GM19025 (cell line): Measurements from ENCODE around the gene CTNND2.

Experiments used
- ATAC-seq: cut with Tn5 transposase; IDR thresholded peaks from one replicate; pipeline ENCODE4 v1.9.1; 2021; ENCODE audit warnings: mild to moderate bottlenecking, low read depth, moderate library complexity; ENCODE audit not compliant: unreplicated experiment

Gene CTNND2

DNA sequence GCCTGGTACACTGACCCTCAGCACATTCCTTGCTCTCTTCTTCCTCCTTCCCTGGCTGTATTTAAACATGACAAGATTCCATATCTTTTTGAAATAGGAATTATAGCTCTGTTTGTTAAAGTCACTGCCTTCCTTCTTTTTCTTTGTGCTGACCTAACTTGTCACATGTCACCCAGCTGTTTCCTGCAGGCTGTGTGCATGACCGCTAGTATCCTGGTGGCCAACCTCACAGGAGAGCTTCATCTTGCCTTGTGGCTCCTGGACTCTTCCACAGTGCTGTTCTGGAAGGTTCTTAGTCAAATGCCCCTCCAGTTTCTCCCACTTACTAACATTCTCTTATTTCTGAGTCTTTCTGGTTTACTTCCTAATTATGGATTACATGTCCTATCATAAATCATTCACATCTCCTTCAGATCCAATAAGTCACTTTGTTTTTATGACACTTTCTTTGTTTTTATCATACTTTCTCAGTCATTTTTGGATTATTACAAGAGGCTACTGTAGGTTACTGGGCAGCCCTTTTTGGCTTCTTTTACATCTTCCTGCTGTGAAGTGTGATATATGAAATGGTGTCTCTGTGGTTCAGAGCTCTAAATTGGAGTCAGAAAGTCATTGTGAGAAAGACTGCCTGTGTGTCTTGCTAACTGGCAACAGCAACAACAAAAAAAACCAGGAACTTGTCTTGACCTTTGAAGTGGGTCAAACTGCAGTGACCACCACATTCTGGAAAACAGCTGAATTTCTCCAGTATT lies 679.6 kb downstream of the CTNND2 start:
- ATAC-seq, result no peak

DNA sequence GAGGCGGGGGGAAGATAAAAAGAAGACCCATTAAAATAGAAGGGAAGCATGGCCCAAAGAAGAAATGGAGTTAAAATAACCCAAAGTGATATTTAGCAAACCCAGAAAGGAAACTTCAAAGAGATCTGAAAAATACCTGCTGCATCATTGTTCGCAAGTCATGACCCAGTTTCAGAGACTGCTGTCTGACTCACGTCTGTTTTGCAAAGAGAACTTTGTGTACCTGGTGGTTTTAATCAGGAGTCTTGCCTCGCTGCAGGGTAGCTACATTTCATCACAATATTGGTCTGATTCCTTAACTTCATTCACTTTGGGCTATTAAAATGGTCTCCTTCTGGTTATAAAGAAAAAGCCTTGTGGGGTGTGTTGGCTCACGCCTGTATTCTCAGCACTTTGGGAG lies 682.1 kb downstream of the CTNND2 start:
- no peak for ATAC-seq

DNA sequence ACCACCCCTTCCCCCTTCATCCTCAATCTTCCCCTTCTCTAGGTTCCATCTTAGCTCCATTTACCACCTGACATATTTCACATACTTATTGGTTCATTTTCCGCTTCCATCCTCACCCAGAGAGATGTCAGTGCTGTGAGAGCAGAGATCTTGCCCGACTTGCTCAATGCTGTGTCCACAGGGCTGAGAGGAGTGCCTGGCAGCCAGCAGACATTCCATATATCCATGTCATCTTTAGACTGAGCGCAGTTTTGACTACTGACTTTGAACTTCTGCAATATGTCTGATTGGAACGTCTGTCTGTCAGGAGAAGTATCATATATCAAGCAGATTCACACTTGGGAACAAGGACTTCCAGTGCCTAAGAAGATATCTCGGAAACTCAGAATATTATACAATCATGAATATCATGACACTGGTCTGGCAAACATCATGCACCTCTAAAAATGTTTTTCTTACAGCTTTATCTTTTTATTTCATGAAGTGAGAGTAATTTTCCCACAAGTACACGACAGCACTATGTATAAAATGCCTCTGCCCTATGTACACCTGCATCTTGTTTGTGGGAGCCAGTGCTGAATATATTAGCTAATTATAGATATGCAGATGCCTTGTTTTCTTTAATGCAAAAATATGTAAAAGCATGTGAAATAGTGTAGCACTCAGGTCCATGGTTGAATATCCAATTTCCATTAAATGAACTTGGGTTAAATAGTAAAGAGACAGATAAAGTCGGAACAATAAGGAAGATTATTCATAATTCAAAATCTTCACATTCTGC lies 689.2 kb downstream of the CTNND2 start:
- ATAC-seq, result no peak

DNA sequence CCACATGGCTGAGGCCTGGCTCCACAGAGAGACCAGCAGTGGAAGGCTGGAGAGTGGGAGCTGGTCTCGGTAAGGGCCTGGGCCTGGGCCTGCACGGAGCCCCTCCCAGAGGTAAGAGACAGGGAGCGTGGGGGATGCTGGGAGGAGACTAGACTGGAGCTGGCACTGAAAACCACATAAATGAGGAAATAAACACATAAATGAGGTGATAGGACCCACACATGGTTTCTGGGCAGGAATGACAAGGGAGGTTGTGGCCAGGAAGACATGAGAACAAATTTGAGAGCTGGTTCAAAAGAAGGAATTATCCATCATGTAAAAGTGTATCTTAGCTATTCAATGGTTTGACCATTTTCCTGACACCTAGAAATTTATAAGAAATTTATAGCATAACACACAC lies 691.5 kb downstream of the CTNND2 start:
- no peak for ATAC-seq

DNA sequence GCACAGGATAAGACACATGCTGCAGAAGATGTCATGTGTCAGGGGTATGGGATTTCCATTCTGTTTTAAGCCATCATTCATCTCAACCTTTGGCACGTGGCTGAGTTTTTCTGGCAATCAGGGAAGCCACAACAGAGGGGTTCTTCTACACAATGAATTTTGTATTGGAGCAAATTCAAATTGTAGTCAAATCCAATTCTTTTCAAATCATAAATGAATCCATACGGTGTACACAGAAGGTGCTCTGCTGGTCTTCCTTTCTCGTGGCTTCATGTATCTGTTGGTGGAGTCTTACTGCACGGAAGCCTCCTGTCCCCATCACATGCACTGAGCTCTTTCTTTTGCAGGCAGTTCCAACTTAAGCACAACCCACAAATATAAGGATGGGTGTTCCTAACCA lies 706.5 kb downstream of the CTNND2 start:
- ATAC-seq, result no peak

DNA sequence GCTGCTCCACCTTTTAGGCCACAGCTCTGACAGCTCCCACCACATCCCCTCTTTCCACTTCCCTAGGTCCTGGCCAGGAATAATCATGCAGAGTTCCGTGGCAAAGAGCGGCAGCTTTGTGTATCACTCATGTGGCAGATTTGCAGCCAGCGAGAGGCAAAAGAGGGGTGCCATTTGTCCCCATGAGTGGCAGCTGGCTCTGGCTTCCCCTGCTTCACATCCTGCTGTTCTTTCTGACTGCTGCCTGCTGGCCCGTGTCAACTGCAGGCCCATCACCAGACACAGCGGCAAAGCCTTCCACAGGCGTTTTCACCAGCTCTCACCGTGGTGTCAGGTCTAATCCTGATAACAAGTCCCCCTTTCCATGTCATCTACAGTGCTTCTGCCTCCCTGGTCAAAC lies 712.6 kb downstream of the CTNND2 start:
- no peak for ATAC-seq

DNA sequence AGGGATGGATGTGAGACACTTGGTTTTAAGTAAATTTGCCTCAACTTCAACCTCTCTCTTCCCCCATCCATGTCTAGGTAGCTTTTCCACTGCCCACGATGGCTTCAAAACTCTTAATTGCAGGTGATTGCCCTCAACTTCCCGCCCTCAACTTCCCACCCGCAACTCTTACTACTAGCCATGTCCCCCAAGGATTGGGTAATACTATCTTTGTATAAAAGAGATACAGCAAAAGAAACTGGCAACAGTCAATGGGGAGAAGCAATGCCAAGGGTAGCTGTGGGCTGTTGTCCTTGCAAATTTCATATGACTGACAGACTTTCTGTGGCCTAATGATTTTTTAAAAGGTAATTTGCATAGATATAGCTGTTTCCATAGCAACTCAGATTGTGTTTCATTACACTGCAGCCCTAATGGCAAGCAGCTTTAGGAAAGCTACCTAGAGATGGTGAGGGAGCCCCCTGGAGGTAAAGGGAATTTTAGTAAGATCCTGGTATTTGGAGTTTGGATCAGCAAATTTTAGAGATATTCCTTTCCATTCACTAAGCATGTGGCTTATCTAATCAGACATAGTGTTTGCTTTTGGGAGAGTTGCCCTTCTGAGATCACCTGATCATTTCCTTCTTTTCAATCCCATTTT lies 721.7 kb downstream of the CTNND2 start:
- no peak for ATAC-seq

DNA sequence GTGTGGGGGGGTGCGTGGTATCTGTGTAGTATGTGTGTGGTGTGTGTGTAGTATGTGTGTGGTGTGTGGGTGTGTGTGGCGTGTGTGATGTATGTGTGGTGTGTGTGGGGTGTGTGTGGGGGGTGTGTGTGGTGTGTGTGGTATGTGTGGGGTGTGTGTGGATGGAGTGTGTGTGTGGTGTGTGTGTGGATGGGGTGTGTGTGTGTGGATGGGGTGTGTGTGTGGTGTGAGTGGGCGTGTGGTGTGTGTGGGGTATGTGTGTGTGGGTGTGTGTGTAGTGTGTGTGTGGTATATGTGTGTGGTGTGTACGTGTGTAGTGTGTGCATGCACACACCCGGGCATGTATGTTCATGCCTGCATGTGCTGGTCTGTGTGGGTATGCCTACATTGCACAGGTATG lies 722.3 kb downstream of the CTNND2 start:
- no peak for ATAC-seq

DNA sequence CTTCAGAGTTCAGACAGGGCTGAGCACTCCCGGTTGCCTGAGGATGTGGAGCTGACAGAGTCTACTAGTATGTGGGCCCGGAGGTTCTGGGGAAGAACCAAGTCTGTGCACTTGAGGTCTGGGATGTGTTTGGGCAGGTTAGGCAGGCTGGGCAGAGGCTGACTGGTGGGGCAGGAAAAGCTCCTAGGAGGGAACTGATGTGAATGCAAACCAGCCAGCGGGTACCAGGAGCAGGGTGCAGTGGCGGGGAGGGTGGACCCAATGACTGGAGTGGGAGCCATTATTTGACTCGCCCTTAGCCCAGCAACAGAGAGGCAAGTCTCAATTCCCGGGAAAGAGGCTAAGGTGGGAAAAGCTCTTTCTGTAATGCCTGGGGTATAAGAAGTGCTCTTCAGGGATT lies 723.4 kb downstream of the CTNND2 start:
- no peak for ATAC-seq

DNA sequence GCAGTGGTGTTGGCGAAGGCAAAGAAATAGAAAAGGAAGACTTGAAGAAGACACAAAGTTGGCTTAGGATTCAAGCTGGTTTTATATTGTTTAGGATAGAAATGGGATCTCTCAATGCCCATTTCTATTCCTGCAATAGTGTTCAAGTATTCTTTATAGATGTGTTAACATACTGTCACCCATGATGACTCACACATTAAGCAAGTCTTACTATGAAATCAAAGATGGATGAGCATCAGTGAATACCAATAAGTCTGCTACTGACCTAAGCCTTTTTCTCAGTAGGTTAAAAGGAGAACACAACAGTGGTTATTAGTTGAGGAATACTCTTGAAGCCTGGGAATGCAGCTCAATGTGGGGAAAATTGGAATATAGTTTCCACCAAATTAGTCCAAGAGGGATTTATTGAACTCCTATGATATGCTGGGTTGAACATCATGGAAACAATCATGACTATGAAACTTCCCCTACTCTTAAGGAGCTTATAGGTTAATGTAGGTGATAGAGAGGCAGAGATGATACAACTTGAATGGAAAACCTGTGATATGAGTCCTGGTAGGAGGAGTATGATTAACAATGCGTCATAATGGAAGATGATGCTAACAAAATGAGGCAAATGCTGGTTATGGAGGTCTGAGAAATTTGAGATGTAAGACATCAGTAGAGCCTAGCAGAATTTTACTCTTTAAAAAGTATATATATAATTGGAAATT lies 726.1 kb downstream of the CTNND2 start:
- ATAC-seq, result no peak

DNA sequence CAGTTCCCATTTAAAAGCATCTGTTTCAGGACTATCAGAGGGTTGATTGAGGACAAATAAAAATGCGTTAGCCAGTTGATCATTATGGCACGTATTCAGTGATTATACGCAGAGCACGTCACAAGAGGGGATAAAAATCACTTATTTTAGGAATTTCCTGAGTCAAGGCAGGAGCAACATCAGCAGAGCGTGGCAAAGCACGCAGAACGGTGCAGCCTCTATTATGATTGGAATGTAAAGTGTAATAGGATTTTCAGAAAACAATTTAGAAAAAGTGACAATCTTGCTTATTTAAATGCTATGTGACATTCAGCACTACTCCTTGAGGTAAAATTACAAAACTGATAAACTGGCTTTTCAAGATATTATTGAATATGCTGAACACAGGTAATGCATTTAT lies 729.7 kb downstream of the CTNND2 start:
- ATAC-seq, result no peak

DNA sequence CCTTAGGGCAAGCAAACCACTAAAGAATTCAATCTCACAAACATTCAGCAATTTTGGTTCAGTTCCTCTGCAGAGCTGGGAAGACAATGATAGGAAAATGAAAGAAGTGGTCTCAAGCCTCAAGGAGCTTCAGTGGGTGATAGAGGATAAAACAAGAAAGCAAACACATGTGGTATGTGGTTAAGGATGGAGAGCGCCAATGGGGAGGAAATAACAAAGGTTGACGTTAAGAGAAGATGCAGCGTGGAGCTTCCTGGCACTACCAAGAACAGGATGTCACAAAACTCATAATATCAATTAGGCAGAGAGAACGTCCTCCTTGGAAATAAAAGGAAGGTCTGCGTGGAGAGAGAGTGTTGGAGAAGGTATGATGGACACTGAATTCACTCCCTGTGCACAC lies 731.8 kb downstream of the CTNND2 start:
- ATAC-seq, result no peak

DNA sequence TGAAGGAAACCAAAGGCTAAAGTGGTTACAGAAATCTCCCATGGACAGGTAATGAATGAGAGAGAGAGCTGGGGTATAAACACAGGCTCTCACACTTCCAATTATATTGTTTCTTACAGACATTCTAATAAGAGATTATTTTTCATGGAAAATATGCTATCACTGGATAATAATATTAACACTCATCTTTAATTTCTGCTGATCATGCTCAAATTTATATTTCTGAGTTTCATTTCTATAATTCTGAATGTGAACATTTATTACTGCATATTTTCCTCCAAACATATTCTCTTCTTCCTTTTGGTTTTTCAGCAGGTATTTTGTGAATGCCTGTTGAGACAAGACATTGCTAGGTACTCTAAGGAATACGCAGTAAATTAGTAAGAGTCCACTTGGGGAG lies 733.0 kb downstream of the CTNND2 start:
- no peak for ATAC-seq

DNA sequence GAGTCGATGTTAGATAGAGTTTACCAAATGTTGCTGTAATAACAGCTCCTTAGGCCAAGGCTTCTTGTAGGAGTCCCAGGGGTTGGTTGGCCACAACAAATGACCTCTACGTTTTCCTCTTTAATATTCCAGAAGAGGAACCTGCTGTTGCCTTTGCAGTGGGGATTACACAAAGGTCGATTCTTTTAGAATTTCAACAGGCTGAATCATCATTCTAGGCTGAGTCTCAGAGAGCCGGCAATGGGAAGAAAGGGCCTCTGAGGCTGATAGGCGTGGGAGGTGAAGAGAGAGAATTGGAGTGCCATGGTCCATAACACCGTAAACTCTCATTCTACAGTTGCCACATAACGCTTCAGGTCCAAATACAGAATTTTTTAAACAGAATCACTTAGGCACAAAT lies 737.3 kb downstream of the CTNND2 start:
- no peak for ATAC-seq

DNA sequence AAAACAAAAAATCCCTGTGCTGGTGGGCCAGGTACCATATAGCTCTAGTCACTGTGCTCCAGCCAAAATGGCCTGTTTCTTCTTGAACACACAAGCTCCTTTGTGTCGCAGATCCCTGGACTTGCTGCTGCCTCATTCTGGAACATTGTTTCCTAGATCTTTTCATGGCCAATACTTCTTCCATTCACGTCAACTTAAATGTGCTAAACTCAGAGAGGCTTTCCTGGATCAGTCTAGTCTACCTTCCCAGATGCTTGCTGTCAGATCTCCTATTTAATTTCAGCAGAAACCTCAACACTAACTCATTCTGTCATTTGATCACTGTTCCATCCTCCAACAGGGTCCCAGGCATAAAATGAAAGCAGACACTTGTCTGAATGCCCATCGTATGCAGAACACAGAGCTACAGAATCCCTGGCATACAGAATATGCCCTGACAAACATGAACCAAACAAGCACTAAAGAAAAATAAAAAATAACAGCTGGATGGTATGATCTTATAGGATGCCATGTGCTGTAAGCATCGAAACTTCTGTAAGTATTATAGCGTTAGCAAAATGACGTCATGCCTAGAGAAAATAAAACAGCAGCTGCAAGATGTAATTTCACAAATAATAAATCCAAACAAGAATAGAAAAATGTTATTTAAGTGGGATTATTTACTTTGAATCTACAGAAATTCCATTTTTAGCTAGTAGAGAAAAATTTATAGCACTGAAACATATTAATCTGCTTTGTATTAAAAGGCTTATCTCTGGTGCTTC lies 739.5 kb downstream of the CTNND2 start:
- no peak for ATAC-seq

DNA sequence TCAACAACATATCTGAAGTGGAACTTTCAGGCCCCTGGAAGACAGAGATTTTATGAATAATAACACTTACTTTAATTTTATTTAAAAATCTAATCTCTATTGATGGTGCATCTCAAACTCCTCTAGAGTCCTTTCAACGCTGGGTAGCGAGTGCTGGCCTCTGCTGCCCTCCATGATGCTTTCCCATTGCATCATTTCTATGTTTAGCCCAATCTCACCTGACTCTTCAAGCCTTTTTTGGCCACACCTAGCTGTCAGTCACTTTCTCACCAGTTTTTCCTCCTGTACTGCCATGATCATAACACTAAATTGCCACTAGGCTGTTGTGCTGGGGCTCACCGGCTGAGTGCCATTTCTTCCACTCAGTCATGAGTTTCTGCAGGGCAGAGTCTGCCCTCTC lies 747.1 kb downstream of the CTNND2 start:
- no peak for ATAC-seq

DNA sequence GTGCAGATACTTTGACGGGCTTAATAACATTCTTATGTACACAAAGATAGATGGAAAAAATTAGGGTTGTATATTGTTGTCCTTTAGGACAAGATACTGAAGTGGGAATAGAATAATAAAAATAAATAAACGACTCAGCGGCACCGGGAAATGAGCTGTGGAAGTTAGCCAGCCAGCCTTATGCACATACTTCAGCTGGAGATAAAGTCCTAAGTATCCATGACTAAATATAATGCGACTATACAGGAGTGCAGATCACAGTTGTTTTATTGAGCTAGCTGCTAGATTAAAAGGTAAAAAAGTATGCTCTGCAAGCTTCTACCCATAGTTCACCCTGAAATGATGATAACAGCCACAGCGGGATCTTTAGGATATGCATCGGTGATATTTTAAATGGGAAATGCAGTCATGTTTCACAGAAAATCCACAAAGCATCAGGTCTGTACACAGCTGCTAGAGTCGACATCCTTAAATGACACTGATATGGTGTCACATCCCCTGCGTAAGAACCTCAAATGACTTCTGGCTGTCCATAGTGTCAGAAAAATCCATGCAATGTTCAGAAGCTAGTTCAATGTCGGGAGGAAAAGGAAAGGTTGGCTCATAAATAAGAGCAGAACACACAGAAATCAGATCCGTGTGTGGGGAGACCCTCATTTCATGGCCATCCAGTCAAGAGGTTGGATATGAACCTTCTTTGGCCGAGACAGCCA lies 750.4 kb downstream of the CTNND2 start:
- no peak for ATAC-seq

DNA sequence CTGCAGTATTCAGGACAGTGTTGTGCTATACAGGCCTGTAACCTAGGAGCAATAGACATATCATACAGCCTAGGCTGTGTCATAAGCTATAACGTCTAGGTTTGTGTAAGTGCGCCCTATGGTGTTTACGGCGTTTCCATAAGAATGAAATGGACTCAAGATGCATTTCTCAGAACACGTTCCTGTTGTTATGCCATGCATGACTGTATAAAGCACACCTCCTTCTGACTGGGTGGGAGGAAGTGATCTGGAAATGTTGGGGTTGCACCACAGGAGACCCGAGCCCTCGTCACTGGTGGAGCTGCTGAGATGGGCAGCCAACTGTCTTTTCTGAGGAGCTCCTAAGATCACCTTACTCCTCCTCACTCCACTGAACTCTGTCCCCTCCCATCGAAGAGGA lies 751.9 kb downstream of the CTNND2 start:
- ATAC-seq, result no peak

DNA sequence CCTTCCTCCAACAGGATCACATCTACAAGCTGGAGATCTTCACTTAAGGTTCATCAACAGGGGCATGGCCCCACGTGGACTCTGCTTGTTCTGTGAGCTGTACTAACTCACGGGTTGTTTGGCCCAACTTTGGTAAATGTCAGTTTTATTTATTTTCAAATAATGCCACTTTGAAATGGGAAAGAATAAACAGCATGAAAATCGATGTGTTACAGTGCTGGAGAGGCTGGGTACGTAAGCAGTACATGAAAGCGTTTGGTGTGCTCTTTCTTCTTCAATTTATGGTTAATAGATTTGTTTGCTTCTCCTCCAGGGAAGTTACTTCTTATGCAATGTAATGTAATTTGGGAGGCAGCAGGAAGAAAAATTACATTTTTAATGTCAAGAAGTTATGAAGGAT lies 753.3 kb downstream of the CTNND2 start:
- no peak for ATAC-seq
